DMS114 treated with DMSO at 0.1 percent for 48 hours (cell line): ENCODE measurements around the gene CEP57.

Experiments
- DNase-seq: peaks from one replicate; lab custom pipeline; 2025; ENCODE audit not compliant: unreplicated experiment; lab: John Stamatoyannopoulos, UW

Gene CEP57

GRCh38 chr11:95790123-95790932, at the start of gene CEP57:
TSS of gene CEP57 (plus strand) at chr11:95790498. CDS start at chr11:95790699, 201 bp downstream.
- DNase-seq: peak; percentile 88

- DNase-seq: no peak
Measured at GRCh38 chr11:95750101-95750500, 40.2 kb upstream of the CEP57 start.

GRCh38 chr11:95751515-95751914, 38.8 kb upstream of the CEP57 start:
- DNase-seq: no peak

- no peak for DNase-seq
Measured at GRCh38 chr11:95760941-95761340, 29.4 kb upstream of the CEP57 start.

GRCh38 chr11:95762534-95762933, 27.8 kb upstream of the CEP57 start:
- no peak for DNase-seq

GRCh38 chr11:95764267-95764898, 25.9 kb upstream of the CEP57 start:
- peak; percentile 48 for DNase-seq

- DNase-seq: no peak
Measured at GRCh38 chr11:95766701-95767100, 23.6 kb upstream of the CEP57 start.

DNA sequence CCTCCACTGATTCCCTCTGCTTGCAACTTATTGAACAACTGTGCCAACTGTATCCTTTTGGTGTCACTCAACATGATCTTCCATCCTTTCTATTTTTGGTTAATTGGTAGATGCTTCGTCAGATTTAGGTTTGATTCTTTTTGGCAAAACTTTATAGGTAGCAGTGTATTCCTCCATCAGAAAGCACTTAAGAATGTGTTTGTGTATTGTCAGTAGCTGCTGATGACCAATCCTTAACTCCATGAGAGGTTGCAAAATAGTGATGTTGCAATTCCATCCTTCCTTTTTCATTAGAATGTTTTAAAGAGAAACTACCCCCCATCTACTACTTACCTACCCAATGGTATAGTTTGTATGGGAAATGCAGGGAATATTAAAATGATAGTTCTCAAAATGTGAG, 22.8 kb upstream of the CEP57 start:
- DNase-seq: no peak

GRCh38 chr11:95768521-95768920, 21.8 kb upstream of the CEP57 start:
- no peak for DNase-seq

GRCh38 chr11:95776859-95777258, 13.4 kb upstream of the CEP57 start:
- no peak for DNase-seq

DNA sequence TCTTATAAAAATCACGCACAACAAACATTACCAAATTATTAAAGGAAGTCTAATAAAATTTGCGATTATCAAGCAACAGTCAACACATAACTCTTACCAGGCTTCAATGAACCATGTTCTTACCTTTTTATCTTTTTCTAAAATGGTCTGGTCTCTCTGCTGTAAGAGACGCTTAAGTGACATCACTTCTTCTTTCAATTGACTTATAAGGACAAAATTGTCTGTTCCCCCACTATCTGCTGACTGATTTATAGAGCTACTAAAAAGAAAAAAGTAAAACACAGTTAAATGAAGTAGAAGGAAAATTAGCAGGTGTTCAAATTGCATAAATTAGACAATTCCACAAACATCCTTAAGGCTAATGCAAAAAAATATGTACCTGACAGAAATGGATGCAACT, 11.6 kb upstream of the CEP57 start:
- DNase-seq: no peak

DNA sequence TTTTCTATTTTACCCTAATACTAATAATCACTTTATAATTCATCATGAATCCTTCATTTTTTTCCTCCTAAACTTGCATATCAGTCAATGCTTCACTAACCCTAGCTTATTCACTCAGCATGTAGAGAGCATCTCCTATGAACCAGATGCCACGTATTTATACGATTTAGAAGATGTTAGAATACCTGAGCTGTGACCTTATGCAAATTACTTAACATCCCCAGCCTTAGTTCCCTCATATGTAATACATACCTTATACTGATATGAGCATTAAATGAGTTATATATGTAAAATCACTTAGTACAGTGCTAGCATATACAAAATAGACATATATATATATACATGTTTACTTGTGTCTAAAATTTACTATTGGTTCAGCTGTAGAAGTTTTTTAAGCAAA, 9.8 kb upstream of the CEP57 start:
- DNase-seq: no peak

DNA sequence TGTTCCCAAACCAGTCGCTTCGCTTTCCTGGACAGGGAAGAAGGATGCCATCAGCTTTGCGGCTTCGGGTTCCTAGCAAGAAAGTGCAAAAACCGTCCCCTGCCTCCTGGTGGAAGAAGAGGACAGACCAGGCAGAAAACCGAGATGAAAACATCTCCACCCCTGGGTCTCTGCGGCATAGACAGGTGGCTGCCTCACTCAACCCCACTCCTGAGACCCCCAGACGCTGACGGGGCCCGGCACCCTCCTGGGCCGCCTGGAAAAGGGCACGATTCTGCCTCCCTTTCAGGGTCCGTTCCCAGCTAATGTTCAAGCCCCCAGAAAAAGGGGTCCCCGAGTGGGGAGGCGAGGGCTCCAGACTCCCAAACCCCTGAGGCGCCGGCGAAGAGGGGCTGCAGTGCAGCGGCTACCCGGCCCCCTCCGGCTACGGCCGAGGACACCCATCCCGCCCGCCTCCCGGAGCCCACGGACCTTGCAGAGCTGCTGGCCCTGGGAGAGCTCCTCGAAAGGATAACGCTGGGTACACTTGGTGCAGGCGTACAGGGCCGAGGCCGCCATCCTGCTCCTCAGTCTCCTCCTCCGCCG, 1.3 kb upstream of the CEP57 start:
- peak; percentile 7 for DNase-seq

GRCh38 chr11:95789506-95790122, 684 bp upstream of the CEP57 start, which contains the start of gene FAM76B:
TSS of gene FAM76B (minus strand) at chr11:95789782. CDS start at chr11:95789478, 304 bp downstream.
- peak; percentile 90 for DNase-seq

- DNase-seq: no peak
Measured at GRCh38 chr11:95790933-95791708, 823 bp downstream of the CEP57 start.

GRCh38 chr11:95791709-95792033, 1.4 kb downstream of the CEP57 start:
- DNase-seq: no peak

- DNase-seq: no peak
Measured at GRCh38 chr11:95792200-95792599, 1.9 kb downstream of the CEP57 start.

- no peak for DNase-seq
Measured at GRCh38 chr11:95792700-95793099, 2.4 kb downstream of the CEP57 start.

DNA sequence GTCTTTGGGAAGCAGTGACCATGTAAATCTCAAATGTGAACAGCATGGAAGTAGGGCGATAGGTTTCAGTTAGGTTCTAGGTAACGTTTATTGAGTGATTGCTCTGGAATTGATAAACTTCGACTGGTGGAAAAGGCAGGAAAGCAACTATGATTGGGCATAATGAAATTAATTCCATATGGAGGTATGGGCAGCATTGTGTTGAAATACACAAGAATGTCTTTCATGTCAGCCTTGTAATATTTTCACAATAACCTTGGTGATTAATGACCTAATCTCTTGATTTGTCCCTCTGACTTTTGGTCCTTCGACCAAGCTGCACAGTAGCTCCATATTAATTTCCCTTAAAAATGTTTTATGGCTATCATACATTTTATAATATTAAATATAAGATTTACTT, 2.8 kb downstream of the CEP57 start:
- DNase-seq: no peak

GRCh38 chr11:95794086-95794485, 3.8 kb downstream of the CEP57 start:
- DNase-seq: no peak
